ENCODE data around the gene ALOXE3.
A peak's percentile ranks its signal among the peaks of the same experiment; 100 is the strongest.
"Not testable (repeated sequence)": the region's sequence is repeated elsewhere in the genome, so short reads cannot be mapped to it uniquely, and the experiment has no call there.

ALOXE3 gene

DNA sequence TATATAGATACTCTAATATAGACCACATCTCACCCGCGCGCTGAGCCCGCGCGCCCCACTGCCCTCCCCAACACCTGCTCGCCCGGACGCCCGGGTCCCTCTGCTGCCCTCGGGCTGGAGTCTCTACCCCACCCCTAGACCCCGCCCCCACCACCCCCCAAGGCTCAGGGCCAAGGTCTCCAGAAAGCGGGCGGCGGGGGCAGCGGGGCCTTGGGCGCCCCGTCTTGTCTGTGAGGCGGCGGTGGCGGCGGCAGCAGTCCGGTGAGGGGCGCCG lies 3.0 kb upstream of the ALOXE3 start:
- no peak for DNase-seq

DNA sequence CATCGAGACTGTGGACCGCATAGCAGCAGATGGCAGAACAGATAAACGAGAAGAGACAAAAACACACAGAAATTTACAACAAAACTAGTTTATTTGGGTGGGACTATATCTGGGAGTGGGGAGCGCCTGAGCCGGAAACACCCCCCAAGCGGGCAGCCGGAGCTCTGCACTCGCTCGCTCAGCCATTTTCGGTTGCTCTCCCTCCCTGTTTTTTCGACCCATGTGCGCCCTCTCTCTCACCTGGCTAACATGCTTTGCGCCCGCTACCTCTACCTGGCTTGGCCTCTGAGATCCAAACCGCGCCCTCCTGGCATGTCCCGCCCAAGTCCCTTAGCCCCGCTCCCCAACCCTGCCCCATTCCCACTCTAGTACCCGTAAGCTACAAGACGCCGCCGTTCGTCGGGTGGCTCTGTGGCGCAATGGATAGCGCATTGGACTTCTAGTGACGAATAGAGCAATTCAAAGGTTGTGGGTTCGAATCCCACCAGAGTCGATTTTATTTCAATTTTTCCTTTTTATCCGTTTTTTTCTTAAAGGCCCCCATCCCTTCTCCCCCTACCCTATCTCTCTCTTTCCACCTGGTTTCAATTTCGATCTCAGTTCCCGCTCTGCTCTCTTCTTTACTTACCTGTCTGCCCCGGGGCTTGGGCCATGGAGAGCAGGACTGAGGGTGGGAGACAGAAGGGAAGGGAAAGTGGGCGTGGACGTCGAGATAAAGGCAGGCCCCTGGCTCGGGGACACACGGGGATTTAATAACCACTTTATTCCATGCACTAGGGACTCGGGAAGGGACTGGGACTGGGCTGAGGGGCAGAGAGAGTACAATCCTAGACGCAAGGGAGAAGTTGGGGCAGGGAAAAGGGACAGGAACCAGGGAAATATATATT lies 2.4 kb upstream of the ALOXE3 start:
- no peak for DNase-seq

GRCh38 chr17:8119581-8120519 lies 1.5 kb upstream of the ALOXE3 start:
- peak; percentile 44 for DNase-seq

GRCh38 chr17:8118769-8119580 lies 661 bp upstream of the ALOXE3 start:
- peak; percentile 46 for DNase-seq

- no peak for DNase-seq
Observed at GRCh38 chr17:8117367-8117979, 841 bp downstream of the ALOXE3 start.

GRCh38 chr17:8116776-8117175 lies 1.5 kb downstream of the ALOXE3 start:
- no peak for DNase-seq

DNA sequence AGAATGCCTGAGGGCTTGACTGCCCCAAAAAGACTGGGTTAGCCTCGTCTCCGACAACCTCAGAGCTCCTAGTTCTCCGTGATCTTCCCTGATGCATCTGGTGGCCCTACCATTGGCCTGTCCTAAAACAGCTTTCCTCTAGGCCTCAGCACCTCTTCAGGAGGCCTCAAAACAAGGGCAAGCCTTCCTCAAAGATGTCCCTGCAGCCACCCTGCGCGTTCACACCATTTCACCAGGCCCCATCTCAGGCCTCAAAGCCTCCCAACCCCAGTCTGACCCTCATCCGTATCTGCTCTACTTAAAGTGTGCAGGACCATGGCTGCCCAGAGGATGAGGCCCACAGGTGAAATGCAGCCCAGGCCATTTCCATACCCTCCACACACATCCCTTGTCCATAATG lies 7.4 kb downstream of the ALOXE3 start:
- DNase-seq = no peak

- no peak for DNase-seq
Observed at GRCh38 chr17:8110456-8110804, 7.9 kb downstream of the ALOXE3 start.

DNA sequence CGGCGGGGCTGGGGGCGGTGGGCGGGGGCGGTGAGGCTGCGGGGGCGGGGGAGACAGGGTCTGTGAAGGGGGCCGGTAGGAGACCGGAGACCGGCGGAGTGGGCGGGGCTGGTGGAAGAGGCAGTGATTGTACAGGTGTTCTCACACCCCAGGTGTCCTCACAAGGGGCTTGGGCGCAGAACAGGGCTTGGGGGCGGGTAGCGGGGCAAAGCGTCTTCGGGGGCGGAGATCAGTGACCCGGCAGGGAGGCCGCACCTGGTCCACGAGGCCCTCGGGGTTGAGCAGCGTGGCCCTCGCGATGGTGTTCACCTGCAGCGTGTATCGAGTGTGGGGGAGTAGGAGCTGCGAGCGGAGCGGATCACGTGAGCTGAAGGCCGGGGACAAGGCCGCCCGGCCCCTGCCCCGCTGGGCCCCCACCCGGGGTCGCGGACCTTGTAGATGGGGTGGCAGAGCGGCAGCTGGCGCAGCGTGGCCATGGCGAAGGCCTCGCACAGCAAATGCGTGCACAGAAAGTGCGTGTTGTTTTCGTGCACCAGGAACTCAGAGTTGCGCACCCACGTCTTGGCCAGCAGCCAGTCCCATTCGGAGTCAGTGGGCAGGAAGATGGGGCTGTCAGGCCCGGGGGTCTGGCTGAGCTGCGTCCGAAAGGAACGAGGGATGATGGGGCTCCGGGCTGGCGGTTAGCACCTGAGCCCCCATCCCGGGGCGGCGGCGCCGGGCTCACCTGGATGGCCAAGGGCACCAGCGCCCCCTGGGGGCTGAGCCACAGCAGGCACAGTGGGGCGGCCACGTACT lies 8.5 kb downstream of the ALOXE3 start:
- no peak for DNase-seq

GRCh38 chr17:8108972-8109660 lies 9.2 kb downstream of the ALOXE3 start:
- no peak for DNase-seq

DNA sequence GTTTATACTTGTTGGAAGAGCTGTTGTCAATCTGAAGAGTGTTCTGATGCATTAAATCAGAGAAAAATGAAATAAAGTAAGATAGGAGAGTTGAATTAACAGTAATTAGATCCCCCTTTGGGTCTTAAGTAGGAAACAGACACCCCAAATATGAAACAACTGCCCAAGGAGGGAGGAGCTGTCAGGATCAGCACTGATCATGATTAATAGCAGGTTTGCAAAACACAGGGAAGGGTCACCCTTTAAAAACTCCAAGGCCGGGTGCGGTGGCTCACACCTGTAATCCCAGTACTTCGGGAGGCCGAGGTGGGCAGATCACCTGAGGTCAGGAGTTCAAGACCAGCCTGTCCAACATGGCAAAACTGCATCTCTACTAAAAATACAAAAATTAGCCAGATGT lies 11.3 kb downstream of the ALOXE3 start:
- not testable (repeated sequence) for DNase-seq

DNA sequence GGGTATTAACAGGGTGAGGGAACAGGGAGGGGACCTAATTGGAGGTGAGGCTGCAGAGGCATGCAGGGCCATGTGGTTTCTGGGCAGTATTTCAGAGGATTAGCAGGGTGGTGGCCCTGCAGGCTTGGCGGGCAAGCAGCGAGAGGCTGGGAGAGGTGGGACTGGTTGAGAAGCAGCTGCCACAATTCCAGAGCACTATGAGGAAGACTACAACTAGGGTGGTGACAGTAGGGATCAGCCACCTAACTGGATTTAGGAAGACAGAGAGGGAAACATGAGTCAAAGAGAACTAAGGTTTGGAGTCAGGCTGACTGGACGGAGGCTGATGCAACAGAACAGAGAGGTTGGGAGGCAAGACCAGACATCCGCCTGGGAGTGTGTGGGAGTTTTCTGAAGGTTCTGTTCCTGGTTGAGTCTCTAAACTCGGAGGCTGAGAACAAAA lies 12.3 kb downstream of the ALOXE3 start:
- no peak for DNase-seq

DNA sequence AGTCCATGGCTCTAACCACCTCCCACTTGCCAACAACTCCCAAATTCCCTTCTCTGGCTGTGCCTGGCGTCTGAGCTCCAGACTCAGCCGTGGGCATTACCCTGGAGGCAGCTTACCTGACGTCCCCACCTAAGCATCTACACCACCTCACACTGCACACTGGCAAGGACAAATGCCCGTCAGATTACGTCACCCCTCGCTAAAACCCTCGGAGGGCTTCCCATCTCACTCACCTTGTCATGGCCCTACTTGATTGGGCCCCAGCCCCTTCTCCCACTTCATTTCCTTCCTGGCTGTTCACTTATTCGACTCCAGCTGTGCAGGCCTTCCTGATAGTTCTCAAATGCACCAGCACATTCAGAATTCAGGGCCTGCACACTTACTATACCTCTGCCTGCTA lies 13.4 kb downstream of the ALOXE3 start:
- no peak for DNase-seq

GRCh38 chr17:8103549-8103948 lies 14.8 kb downstream of the ALOXE3 start:
- DNase-seq = no peak

- DNase-seq = no peak
Observed at GRCh38 chr17:8101721-8102120, 16.6 kb downstream of the ALOXE3 start.

- no peak for DNase-seq
Observed at GRCh38 chr17:8100763-8101162, 17.6 kb downstream of the ALOXE3 start.

DNA sequence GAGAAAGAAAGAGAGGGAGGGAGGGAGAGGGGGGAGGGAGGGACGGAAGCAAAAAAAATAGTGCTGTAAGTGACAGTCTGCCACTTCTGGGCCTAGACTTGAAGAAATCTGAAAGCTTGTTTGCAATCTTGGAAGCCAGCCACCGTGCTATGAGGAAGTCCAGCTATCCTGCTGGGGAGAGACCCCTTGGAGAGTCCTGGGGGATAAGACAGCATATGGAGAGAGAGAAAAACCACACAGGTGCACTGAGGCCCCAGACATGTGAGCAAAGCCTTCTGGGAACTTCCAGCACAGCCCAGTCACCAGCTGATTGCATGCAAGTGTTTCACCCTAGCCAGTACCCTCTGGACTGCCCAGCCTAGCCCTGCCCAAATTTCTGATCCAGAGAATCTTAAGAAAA lies 18.2 kb downstream of the ALOXE3 start:
- no peak for DNase-seq

DNA sequence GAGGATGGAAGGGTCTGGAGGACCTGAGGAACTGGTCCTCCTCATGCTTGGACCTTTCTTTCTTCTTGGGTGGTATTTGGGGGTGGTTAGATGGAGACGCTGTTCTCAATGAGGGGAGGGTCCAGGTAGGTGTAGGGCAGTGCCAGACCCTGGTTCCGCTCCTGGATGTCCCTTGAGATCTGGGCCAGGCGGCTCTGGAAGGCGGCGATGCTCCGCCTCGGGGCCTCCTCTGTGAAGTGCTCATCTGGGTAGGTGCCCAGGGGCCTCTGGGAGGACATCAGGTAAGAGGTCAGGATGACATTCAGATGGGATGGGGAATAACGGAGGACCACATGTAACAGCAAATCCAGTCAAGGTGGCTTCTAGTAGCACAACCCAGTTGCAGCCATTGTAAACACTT lies 21.8 kb downstream of the ALOXE3 start:
- DNase-seq = no peak

DNA sequence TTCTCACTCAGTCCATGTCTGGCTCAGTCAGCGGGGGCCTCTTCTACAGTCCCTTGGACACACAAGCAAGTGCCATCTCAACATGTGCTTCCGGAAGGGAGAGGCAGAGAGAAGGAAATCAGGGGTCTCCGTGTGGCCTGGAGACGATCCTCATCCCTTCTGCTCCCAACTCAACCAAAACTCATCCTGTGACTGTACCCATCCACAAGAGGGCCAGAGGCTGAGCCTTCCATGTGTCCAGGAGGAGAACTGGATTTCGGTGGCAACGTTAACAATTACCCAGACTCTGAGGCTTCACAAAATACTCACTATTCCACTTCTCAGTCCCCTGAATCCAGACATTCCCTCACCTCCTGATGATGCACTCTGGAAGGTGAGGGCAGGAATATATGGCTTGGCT lies 23.0 kb downstream of the ALOXE3 start:
- DNase-seq = no peak

DNA sequence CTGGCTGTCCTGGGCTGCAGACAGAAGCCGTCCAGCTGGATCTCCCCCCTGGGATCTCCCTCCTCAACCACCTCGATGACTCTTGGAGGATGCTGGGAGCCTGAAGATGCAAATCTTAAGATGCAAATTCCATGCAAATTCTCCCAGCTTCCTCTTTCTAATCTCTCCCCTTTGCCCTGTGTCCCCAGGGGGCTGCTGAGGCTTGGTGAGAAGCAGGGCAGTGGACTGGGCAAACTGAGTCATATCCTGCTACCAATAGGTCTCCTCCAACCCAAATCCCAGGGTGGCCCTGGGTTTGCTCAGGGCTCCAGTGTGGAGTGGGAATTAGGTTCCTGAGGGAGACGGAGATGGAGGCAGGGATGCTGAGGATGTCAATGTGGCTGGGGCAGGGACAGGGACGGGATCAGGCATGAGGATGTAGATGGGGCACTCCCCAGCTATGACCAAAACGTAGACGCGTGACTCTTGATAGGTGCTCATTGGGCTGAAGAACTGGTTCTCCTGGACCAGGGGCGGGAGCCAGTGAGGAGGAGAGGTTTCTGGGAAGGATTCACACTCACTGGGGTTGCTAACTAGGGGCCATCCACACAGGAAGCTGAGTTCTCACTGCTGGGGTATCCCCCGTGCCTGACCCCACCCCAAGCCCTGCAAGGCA lies 27.2 kb downstream of the ALOXE3 start:
- DNase-seq = no peak

GRCh38 chr17:8089728-8090127 lies 28.6 kb downstream of the ALOXE3 start:
- DNase-seq = no peak
